Posterior cingulate gyrus (tissue), 11 donors: ENCODE data around the gene C5orf47.

Source experiments
- DNase-seq, 10 donors: peaks; one replicate each; pipeline versions ENCODE4 v3.0.0 to v3.0.0-alpha.2; 2020 to 2021; ENCODE audit warnings: mixed read lengths in 3 of 10
- intact Hi-C: fragments of 100-400 bp; cut with DNase I; formaldehyde crosslinking; loops from one replicate; pipeline ENCODE4 v1.15.1; 2023

C5orf47 gene

DNA sequence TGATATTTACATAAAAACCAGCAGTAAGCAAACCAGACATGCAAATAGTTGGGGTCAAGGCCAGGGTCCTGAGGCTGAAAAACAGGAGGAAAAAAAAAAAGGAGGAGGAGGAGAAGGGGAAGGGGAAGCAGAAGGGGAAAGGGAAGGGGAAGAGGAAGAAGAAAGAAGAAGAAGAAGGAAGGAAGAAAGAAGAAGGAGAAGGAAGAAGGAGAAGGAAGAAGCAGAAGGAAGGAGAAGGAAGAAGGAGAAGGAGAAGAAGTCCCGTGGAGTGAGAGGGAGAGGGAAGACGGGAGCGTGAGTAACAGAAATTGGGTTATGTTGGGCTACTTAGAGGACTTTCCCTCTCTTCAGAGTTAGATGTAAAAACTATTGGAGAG is 31.9 kb downstream of the C5orf47 start:
- no peak for DNase-seq
- intact Hi-C loops, result no loop called here

DNA sequence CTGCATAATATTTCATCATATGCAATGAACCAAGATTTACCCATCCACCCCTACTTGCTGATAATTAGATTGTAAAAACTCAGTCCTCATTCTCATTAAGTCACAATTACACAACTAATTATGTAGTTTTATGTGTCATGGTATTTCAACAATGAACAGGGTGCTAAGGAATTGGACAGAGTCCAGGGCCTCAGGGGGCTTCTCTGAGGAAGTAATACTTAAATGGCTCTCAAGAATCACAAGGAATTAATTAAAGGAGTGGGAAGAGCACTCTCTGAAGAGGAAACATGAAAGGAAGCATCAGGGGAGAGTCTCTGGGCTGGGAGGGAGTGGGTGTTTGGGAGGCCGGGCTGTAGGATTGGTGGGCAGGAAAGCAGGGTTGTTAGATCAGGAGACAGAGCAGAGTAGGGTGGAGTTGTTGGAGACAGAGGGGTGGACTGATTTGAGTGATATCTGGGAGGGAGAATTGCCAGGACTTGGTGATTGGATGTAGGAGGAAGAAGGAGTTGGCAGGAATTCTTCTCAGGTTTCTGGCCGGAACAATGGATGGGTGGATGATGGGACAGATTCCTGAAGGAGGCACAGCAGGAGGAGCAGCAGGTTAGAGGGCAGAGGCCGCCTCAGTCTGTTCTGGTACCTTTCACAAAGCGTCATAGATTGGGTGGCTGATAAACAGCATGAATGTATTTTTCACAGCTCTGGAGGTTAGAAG is 33.6 kb downstream of the C5orf47 start:
- no peak for DNase-seq
- intact Hi-C loops, result no loop called here

DNA sequence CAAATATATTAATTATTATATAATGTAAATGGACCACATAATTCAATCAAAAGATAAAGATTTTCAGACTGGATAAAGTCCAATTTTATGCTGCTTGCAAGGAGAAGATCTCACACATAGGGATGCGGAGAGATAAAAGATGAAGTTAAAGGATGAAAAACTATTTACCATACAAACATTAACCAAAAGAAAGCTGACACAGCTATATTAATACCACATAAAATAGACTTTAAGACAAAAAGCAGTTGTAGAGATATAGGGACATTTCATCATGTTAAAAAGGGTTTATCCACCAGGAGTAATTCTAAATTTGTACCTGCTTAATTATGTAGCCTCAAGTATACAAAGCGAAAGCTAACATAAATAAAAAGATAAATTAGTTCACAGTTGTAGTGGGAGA is 41.3 kb downstream of the C5orf47 start:
- no peak for DNase-seq
- intact Hi-C loops, result no loop called here

DNA sequence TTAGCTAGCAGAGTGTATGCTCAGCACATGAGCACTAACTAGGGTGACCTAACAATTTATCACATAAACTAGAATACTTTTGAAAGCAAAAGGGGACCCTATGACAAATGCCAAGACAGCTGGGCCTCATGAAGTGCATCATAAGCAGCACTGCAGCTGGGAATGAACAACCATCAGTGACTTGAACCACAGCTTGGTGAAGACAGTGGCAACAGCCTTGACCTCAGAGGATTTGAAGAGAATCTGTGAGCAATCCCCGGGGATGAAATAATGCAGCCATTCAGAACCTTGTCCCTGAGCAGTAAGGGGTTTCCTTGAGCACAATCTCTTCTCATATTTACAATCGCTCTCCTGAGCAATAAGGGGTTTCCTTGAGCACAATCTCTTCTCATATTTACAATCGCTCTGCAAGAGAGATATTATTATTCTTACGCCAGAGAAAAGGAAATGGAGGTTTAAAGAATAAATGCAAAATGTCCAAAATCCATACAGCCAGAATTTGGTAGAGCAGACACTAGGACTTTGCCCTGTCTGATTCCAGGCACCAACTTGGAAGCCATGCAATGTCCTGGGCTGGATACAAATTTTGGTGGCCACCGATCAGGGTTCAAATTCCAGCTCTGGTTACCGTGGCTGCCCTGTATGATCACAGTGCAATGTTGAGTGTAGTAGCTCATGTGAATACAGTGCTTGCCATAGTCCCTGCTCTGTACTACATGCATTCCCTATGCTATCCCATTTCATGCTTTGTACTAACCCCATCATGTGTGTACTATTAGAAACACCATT is 55.7 kb downstream of the C5orf47 start:
- intact Hi-C loops, result loop anchor here (1.0 kb wide), 2 partner anchors 268 to 273 kb away; no protein-coding TSS in a partner anchor
- no peak for DNase-seq

DNA sequence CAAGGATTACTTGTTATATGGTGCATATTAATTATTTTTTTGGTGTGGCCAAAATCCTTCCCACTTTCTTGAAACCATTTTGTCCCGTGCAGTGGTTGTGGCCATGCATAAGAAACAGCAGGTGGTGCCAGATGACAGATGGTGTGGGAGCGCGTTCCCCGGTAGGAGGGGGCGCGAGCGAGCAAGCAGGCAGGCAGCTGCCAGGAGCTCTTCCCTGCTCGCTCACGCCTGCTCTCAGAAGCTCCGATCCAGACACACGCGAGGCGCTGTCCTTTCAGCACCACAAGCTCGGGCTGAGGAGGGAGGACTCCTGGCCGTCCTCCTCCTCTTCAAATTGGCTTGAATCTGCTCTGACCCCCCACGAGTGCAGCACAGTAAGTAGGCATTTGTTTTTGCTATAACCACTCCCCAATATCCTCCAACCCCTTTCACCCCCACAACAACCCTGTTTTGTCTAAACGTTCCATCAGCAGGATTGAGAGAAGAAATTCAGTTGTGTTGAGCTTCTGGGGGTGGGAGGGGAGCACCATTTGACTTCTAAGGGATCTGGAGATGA is 56.6 kb downstream of the C5orf47 start, which contains the start of gene NSG2:
NSG2 (plus strand) TSS at position 237 of the 556 bp plus-strand sequence. CDS start 1,050 bp downstream, outside the sequence.
- DNase-seq, result peak; percentile 78 to 99 (median 91)
- intact Hi-C loops, result loop anchor here (1.0 kb wide), 2 partner anchors 267 to 272 kb away; no protein-coding TSS in a partner anchor

DNA sequence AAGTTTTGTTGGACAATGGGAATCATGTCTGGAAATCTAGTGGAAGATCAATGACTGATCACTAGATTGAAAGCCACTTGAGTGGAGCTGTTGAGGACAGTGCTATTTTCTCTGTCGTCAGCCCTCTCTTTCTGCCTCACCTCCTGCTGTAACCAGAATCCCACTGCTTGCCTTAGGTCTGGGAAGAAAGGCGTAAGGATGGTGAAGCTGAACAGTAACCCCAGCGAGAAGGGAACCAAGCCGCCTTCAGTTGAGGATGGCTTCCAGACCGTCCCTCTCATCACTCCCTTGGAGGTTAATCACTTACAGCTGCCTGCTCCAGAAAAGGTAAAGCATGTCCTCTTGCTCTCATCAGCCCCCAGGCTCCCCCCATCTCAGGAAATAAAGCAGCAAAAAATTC is 57.6 kb downstream of the C5orf47 start:
- no peak for DNase-seq
- intact Hi-C loops, result no loop called here

DNA sequence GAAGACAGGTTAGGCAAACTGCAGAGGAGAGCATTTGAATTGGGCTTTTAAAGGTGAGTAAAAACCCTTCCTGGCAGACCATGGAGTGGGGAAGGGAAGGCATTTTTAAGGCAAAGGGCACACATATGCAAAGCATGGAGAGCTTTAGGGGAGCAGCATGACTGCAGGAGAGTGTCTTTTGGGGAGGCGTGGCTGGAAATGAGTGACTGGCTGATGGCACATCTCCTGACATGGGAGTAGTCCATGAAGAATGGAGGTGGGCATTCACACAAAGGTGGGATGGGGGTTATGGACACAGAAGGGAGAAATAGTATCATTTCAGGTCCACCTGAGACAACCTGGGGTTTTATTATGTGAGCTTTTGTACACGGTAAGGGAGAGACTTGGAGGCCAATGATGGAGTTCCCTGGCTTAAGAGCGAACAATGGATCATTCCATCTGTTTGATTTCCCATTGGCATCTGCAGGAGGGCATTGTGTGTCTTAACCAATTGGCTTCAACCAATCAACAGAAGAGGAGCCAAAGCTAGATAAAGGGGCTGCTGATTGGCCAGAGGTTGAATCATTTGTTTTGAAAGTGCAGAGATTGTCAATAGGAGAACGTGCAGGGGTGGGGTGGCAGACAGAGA is 58.6 kb downstream of the C5orf47 start:
- intact Hi-C loops, result no loop called here
- DNase-seq, result peak in 2 of 10 donors; percentile 75 to 90

DNA sequence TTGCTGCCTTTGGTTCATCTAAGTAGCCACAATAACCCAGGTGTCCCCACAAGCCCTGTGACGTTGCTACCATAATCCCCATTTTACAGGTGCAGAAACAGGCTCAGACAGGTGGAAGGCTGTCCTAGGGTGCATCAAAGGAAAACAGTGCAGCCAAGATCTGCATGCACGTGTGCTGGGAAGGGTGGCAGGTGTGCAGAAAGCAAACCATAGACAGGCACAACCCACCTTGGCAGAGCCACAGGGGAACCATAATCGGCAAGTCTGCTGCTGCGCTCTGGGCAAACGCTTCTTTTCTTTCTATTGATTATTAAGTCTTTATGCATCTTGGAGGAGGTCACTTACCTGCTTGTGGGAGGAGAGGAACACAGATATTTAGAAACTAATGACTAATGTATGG is 63.7 kb downstream of the C5orf47 start:
- no peak for DNase-seq
- intact Hi-C loops, result no loop called here

DNA sequence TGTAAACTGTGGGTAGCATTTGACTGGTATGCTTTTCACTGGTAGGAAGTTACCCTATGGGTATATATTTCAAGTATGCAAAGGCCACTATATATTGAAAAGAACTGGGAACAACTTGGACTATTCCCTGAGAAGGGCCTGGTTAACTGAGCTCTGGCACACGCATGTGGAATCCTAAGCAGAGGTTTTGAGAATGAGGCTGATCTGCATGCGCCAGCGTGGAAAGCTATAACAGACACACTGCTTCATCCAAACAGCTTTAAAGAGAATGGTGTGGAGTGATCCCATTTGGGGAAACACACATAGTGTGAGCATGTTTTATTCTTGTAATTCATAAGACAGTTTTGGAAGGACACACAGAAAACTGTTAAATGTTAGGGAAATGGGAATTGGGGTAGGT is 64.9 kb downstream of the C5orf47 start:
- peak in 4 of 10 donors; percentile 35 to 91 (median 56) for DNase-seq
- intact Hi-C loops, result no loop called here
